ENCODE data around the gene RARB.

The RARB gene

DNA sequence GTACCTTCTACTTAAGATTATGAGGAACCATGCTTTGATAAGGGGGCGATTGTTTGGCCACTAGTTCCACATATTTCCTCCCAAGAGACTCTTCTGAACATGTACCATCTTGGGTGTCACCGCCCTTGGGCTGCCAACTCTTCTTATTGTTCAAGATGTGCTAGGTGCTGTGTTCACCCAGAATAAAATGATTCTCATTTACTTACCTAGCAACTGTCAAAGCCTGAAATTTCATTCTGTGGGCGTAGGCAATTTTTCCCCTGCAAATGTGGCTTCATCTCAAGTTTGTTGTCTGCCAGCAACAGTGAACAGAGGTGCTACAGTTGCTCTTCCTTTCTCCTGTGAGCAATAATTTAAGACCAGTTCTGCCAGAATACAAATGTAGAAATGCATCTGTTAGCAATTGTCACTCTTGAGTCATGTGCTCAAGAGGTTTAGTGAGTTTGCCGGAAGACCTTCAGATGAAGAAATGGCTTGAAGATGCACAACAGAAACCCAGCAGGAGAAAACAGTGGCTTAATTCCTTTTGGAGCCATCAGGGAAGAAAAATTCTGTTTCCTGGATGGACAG lies 41.3 kb upstream of the RARB start:
- peak; percentile 5 for DNase-seq (ENCODE audit: low read depth)
- TF ChIP-seq CTCF (IDR thresholded peaks at IDR 0.05; ENCODE audit: control insufficient read depth, insufficient read depth, low read depth, low read length, missing control alignments), result no peak
- H3K4me3 ChIP-seq (ENCODE audit: control insufficient read depth, low read depth, low read length), result no peak overlapping the region

DNA sequence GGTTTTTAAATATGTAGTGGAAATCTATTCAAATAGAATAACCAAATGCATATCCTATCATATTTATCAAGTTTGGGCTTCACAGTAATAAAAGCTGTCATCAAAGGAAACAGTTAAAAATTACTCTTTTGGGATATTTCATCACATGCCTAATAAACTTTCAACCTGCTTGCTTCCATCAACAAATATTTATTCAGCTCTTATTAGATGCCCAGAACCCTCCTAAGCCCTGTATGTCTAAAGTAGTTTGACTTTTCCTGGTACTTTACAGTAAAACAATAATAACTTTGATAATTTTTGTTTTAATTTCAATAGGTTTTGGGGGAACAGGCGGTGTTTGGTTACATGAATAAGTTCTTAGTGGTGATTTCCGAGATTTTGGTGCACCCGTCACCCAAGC lies 37.5 kb upstream of the RARB start:
- no peak for DNase-seq (ENCODE audit: low read depth)
- H3K4me3 ChIP-seq (ENCODE audit: control insufficient read depth, low read depth, low read length), result no peak overlapping the region
- no peak for TF ChIP-seq CTCF (IDR thresholded peaks at IDR 0.05; ENCODE audit: control insufficient read depth, insufficient read depth, low read depth, low read length, missing control alignments)

GRCh38 chr3:25396251-25396650 lies 31.8 kb upstream of the RARB start:
- H3K4me3 ChIP-seq (ENCODE audit: control insufficient read depth, low read depth, low read length), result no peak overlapping the region
- DNase-seq (ENCODE audit: low read depth), result no peak
- no peak for TF ChIP-seq CTCF (IDR thresholded peaks at IDR 0.05; ENCODE audit: control insufficient read depth, insufficient read depth, low read depth, low read length, missing control alignments)

GRCh38 chr3:25396686-25397085 lies 31.4 kb upstream of the RARB start:
- no peak for TF ChIP-seq CTCF (IDR thresholded peaks at IDR 0.05; ENCODE audit: control insufficient read depth, insufficient read depth, low read depth, low read length, missing control alignments)
- DNase-seq (ENCODE audit: low read depth), result no peak
- no peak overlapping the region for H3K4me3 ChIP-seq (ENCODE audit: control insufficient read depth, low read depth, low read length)

GRCh38 chr3:25397150-25397549 lies 30.9 kb upstream of the RARB start:
- H3K4me3 ChIP-seq (ENCODE audit: control insufficient read depth, low read depth, low read length), result no peak overlapping the region
- DNase-seq (ENCODE audit: low read depth), result no peak
- no peak for TF ChIP-seq CTCF (IDR thresholded peaks at IDR 0.05; ENCODE audit: control insufficient read depth, insufficient read depth, low read depth, low read length, missing control alignments)

GRCh38 chr3:25400587-25400986 lies 27.5 kb upstream of the RARB start:
- no peak for DNase-seq (ENCODE audit: low read depth)
- TF ChIP-seq CTCF (IDR thresholded peaks at IDR 0.05; ENCODE audit: control insufficient read depth, insufficient read depth, low read depth, low read length, missing control alignments), result no peak
- no peak overlapping the region for H3K4me3 ChIP-seq (ENCODE audit: control insufficient read depth, low read depth, low read length)

DNA sequence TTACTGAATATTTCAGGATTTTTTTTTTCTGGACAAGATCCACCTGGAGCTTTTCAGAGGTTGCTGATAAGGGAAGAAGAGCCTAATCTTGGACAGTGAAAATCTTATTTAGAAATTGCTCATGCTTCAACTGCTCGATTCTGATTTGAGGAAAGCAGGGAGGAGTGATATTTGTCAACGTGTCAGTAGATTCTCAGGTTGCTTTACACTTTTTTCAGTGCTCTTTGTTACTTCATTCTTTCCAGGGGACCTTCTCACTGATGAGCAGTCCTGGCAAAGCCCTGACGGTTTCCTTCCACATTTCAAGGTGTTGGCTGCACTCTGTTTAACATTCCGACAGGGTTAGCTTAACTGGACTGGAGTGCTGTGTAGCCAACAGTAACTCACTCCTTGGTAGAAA lies 24.1 kb upstream of the RARB start:
- no peak overlapping the region for H3K4me3 ChIP-seq (ENCODE audit: control insufficient read depth, low read depth, low read length)
- no peak for DNase-seq (ENCODE audit: low read depth)
- no peak for TF ChIP-seq CTCF (IDR thresholded peaks at IDR 0.05; ENCODE audit: control insufficient read depth, insufficient read depth, low read depth, low read length, missing control alignments)
